GM19025 (cell line): Measurements from ENCODE around the gene LDHD.

ENCODE experiments used
- ATAC-seq: cut with Tn5 transposase; IDR thresholded peaks from one replicate; pipeline ENCODE4 v1.9.1; 2021; ENCODE audit warnings: mild to moderate bottlenecking, low read depth, moderate library complexity; ENCODE audit not compliant: unreplicated experiment

The LDHD gene

DNA sequence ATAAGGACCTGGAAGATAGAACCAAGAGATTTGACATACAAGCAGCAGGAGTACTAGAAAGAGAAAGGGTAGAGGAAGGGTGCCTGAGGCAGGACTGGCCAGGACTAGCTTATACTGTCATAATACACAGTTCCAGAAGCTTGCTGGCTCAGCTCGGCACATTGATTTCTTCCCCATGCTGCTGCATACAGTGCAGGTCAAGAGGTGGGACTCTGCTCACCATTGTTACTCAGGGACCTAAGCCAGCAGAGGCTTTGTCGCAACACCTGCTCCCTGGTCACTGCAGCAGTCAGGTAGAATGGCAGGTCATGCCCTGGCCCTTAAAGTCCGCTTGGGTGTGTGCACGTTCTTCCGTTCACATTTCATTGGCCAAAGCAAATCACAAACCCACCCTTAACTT is 32.8 kb downstream of the LDHD start:
- no peak for ATAC-seq

DNA sequence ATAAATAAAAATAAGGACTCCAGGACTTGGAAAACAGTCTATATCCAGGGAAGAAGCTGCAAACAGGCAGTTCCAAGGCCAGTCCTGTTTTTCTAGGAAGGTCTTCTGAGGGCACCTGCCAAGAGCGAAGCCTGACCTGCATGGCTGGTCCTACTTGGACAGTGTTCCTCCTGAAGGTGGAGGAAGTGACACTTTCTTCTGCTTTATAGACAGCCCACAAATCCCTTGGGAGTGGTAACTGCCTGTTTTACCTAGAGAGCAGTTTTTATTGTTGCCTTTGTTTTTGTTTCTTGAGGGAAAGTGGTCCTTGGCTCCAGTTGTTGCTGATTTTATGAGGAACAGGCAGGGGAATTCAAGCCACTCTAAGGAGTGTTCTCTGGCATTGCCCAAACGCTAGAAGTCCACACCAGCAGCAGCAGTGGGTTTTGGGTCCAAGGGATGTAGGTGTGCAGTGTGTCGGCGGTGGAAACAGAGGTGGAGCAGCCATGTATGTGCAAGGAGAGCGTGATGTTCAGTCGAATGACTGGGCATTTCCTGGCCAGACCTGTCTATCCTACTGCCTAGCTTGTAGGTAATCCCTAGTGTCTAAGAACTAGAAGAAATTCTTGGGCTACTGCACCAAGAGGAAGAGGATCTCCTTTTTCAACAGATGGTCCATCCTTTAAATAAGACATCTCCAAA is 35.3 kb downstream of the LDHD start:
- ATAC-seq = no peak

DNA sequence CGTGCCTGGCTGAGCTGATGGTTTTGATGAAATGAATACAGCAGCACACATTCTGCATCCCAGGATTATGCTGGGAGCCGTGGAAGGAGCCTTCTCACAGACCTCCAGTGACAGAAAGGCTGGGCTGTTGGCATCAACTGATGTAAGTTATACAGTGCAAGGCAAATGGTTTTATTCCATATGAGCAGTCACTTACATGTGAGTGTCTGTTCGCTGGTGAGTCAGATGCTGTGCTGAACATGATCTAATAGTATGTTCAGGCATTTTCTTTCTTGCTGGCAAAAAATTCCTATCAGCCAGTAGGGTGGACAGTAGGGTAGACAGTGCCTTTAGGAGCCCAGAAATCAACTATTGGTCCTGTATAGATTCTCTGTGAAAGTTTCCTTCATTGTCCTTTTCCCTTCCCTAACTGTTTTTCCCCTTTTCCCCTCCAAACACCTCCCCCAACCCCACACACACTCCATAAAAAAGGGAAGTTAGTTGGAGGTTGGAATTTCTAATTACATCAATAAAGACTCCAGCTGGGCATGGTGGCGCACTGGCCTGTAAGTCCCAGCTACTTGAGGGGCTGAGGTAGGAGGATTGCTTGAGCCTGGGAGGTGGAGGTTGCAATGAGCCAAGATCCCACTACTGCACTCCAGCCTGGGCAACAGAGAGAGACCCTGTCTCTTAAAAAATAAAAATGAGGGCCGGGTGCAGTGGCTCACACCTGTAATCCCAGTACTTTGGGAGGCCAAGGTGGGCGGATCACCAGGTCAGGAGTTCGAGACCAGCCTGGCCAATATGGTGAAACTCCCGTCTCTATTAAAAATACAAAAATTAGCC is 36.2 kb downstream of the LDHD start:
- no peak for ATAC-seq

DNA sequence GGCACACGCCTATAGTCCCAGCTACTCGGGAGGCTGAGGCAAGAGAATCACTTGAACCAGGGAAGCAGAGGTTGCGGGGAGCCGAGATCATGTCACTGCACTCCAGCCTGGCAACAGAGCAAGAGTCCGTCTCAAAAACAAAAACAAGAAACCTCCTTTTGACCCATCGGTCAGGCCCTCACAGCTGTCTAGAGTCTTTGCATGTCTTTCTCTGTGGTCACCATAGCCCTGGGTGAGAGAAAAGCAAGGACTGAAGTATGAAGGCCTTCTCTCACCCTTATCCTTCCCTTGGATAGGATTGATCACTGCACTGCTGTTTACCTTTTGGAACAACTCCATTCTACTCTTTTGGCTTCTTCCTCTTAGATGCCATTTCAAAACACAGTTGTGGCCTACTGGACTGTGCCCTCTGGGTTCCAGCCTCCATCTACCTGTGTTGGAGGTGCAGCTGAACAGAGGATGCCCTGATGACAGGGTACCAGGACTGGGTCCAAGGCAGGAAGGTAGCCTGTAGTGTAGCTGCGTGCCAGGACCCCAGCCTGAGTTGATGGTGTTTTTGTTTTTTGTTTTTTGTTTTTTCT is 37.1 kb downstream of the LDHD start:
- ATAC-seq = no peak

DNA sequence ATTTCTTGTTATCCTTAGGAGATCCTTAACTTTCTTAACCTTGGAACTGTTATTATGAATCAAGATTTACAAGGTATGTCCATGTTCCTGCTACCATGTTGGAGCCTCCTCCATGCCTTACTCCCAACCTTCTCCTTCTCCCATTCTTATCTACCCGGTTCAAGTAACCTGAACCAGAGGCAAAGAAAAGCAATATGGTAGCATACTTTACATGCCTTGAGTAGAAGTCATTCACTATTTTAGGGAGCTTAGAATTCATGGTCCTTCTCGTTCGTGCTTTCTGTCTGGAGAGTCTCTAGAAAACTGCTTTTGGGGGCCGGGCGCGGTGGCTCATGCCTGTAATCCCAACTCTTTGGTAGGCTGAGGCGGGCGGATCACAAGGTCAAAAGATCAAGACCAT is 37.7 kb downstream of the LDHD start:
- ATAC-seq = no peak

DNA sequence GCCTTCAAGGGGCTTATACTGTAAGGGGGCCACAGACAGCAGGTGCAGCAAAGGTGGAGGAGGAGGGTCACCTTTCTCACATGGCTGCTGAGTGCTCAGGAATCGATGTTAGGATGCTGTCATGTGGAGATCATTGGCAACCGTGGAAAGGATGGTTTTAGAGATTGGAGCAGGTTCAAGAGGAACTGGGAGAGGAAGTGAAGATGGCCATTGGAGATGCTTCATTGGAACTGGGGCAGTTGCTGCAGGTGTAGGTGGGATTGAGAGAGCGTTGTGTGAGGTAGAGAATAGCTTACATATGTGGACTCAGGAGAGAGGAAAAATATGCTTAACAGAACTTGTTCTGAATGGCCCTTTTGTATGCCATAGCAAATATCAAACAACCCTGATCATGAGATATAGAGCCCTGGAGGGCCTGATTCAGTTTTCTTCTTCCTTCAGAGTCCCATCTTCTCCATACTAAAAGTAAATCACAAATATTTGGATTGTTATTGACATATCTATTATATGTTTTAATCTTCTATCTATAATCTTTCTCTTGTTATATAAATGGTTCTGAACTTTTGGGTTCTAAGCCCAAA is 40.8 kb downstream of the LDHD start:
- no peak for ATAC-seq

DNA sequence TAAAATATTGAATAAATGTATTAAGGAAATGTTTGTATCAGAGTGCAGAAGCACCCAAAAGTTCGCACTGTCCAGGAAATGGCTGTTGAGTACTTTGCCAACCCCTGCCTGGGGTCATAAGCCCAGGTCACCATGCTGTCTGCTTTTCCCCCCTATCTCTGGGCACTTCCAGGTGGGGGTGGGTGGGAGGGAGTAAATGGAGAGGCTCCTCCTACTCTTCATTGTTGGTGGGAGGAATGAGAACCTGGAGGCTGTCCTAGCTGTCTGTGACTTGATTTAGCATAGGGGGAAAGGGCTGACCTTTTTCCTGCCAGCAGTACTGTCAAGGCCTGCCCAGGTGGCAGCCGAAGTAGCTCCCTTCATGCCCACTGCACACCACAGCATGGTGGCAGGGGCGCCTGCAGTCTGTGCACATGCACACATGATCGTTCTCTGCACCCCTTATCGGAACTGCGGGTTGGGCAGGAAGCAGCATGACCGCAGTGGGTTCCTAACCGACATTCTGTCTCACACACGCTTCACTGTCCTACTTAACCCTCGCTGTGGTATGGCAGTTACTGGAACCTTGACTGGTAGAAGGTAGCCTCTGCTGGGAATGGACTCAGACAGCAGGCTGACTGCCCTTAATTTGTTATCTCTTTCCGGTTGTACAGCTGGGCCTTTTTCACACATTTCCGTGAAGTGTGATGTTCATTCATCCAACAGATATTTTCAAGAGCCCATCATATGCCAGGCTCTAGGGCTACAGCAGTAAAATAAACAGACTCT is 41.5 kb downstream of the LDHD start:
- peak; percentile 98 for ATAC-seq

DNA sequence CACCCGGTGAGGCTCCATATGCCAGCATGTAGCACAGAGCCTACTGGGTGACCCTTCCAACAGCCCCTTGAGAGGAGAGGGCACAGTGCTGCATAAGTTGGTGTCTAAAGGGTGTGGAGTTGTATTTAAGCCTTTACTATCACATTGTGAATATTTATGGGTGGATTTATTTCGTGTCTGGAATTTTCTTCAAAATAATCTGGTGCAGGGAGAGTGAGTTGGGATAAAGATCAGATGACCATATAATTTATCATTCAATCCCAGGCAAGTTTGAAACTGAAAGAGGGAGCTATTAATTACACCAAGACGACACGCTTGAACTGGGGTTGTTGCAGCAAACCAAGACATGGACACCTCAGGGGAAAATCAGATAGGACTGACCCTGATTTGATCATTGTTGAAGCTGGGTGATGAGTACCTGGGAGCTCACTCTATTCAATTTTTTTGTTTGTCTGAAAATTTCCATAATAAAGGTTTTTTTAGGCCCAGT is 42.2 kb downstream of the LDHD start:
- ATAC-seq = no peak

DNA sequence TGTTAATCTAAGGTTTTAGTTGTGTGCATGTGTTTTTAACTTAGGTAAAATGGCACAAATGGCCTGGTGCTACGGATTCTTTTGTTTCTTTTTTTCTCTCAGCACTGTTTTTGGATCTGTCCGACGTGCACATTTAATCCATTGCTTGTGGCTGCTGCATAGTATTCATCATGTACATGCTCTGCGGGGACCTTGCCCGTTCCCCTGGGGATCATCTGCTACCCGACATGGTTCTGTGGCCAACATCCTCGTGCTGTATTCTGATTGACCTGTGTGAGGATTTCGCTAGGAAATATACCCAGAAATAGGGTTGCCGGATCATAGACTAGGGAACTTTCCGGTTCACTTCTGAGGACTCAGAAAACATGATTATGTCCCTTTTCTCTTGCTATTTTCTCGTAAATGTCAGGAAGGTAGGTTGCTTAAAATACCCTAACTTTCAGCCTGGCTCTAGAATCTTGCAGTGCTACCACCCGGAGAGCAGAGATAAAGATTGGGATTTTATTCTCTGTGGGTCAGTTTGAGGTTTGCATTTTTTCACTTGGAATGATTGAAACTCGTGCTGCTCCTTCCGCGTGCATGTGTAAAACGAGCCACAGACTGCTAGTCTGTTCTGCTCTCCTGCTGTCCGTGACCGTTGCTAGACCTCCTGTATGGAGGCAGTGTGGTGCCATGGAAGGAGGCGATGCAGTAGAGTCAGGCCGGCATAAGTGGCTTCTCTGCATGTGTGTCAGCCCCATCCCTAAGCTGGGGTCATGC is 42.9 kb downstream of the LDHD start:
- no peak for ATAC-seq

DNA sequence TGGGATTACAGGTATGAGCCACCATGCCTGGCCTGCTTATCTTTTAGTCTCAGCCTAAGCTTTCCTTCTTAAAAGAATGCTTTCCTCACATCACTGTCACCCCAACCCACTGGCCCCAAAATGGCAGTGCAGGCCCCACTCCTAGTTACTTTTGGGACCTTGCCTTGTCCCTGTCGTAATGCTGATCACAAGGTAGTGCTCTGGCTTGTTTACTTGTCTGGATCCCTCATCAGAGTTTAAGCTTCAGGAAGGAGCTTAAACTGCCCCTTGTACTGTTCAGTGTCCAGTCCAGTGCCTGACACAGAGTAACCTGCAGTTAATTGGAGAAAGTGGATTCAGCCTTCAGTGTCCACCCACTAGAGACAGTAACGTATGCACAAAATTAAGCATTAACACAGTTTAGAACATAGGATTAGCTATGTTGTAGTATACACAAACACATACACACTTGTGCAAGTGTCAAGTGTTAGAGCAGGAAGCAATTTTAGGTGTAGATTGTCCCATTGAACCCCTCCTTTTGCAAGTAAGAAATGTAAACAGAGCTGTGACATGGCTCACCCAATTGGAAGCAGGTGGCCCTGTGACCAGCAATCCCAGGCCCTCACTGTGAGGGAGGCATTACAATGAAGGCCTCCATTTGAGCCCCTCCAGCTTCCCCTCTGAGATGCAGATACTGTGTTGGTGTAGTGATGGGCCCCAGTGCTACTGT is 44.2 kb downstream of the LDHD start:
- ATAC-seq = no peak

DNA sequence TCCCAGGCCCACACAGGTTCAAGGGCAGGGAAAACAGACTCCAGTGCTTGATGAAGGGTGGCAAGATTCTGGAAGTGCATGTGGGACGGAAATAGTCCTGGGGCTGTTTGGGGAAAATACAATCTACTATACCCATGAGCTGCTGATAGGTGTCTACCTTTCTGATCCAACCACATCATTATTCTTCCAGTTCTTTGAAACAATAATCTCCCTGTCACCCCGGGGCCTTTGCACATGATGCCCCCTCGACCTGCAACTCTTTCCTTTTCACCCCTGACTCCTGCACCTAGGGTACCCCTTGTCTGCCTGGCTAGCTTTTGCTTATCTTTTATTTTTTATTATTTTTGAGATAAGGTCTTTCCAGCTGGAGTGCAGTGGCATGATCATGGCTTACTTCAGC is 45.0 kb downstream of the LDHD start:
- ATAC-seq = no peak

DNA sequence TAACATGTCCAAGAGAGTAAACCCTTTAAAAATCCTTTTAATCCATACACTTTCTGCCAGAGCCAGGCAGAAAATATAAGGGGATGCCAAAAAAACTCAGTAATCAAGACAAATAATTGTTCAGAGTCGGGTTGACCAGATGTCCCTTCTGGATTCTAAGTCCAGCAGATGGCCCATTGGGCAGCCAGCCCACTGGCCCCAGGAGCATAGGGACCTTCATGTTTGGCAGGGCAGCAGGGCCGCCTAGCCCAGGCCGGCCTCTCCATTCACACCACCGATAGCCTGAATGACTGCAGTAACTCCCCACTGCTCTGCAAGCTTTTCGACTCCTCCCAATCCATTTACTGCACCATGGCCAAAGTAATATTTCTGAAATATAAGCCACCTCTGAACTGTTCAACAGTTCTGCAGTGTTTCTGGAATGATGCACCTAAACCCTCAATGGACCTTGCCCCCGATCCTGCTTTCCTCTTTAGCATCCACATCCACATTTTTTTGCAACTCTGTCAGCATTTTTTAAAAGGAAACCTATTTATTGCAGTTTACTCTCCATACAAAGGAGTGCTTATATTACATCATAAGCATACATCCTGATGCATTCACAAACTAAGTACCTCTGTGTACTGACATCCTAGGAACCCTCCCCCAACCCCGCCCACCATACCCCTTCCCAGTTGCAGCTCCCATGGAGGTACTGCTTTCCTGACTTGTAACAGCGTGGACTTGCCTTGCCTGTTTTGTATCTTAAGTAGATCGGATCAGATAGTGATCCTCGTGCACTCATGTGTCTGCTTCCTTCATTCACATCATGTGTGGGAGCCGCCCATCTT is 46.4 kb downstream of the LDHD start:
- ATAC-seq = no peak

DNA sequence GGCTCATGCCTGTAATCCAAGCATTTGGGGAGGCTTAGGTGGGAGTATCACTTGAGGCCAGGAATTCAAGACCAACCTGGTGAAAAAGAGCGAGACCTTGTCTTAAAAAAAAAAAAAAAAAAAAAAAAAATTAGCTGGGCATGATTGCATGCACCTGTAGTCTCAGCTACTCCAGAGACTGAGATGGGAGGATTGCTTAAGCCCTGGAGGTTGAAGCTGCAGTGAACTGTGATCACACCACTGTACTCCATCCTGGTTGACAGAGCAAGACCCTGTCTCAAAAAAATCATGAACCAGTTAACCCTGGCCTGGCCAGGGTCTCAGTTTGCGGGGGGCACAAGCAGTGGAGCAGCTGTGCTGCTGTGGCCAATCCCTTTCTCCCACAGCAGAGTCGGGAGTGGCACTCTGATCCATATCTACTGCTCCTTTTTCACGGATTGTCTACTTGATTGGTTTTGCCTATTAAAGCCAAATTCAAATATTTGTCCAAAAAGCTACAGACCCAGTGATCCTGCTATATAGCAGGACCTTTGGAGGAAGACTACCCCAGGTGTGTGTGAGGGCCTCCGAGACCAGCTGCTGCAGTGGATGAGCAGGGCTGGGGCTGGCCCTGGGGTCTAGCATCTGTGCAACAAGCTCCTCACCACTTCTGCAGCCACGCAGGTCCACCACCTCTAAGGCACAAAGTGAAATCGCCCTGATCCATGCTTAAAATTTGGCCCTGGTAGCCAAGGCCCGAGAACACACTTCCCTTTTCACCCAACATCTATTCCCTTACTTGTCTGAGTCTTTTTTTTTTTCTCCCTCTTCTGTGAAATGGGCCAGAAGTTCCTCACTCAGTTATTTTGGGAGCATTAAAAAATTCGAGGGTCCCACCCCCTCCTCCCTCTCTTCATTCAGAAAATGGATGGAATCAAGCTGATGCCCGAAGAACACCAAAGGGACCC is 48.2 kb downstream of the LDHD start:
- no peak for ATAC-seq

DNA sequence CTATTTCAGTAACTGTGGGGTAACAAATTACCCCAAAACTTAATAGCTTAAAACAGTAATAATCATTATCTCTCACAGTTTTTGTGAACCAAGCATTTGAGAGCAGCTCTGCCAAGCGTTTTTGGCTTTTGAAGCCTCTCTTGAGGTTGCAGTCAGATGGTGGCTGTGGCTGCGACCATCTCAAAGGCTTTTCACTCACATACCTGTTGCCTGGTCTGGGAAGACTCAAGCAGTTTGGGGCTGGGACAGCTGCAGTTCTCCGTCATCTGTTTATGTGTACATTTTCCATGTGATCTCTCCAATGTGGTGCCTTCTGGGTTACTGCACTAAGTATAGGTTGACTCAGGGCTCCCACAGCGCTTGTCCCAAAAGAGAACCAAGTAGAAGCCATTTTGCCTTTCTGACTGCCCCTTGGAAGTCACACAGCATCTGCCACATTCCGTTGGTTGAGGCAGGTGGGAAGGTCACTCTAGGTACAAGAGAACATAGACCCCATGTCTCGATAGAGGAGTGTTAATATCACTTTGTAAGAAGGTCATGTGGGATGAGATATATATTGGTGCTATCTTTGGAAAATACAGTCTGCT is 49.6 kb downstream of the LDHD start:
- ATAC-seq = no peak

DNA sequence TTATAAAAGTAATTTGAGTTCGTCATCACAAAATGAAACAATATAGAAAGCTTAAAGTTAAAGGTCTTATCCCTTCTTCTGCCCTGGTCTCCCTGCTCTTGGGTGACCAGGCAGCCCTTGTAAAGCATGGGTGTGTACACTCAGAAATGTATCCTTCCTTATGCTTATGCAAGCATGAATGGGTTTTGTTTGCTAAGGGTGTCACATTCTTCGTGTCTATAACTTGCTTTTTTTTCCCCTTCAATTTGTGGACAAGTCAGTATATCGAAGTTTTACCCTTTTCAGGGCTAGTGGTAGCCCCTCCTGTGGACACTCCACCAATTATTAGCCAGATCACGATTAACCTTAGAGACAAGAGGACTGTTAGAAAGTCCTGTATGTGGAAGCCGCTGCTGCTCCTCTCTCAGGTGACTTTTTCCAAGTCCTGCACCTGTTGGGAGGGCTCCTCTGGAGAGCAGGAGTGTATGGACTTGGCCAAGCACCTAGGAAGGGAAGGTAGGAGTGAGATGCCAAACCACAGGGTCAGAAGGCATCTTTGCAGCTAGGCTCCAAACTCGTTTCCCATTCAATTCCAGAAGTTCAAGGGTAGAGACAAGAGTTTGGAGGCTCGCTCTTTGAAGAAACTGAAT is 50.9 kb downstream of the LDHD start:
- no peak for ATAC-seq

DNA sequence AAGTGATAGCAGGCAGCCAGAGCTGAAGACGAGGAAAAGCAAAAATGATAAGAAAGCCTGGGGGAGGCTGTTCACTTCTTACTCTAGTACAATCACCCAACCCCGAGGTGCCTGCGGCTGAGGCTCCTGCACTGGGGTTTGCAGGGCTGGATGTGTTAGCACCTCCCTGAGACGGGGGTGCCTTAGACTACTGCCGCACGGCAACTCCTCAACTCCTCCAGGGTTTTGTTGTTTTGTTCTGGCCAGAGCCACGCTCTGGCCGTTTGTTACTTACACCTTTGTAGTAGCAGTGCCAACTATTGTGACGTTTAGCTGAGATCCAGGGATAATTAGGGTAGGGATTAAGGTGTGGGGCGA is 51.5 kb downstream of the LDHD start:
- no peak for ATAC-seq
